ENCODE measurements around the gene SH3BP4.

GRCh38 chr2:235054475-235054874, 102.7 kb downstream of the SH3BP4 start:
- TF ChIP-seq, protein P1, sequence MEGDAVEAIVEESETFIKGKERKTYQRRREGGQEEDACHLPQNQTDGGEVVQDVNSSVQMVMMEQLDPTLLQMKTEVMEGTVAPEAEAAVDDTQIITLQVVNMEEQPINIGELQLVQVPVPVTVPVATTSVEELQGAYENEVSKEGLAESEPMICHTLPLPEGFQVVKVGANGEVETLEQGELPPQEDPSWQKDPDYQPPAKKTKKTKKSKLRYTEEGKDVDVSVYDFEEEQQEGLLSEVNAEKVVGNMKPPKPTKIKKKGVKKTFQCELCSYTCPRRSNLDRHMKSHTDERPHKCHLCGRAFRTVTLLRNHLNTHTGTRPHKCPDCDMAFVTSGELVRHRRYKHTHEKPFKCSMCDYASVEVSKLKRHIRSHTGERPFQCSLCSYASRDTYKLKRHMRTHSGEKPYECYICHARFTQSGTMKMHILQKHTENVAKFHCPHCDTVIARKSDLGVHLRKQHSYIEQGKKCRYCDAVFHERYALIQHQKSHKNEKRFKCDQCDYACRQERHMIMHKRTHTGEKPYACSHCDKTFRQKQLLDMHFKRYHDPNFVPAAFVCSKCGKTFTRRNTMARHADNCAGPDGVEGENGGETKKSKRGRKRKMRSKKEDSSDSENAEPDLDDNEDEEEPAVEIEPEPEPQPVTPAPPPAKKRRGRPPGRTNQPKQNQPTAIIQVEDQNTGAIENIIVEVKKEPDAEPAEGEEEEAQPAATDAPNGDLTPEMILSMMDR (IDR thresholded peaks at IDR 0.05; ENCODE audit: insufficient read depth, low read length, poor library complexity, severe bottlenecking) = no peak
- TF ChIP-seq EZH2phosphoT487 (conservative IDR thresholded peaks at IDR 0.05; ENCODE audit: low read length) = no peak

Measured in SU-DHL-6 (cell line).